GM18870 (cell line): ENCODE measurements around the gene KAZN.

Source experiments
- ATAC-seq: cut with Tn5 transposase; IDR thresholded peaks from one replicate; pipeline ENCODE4 v1.9.1; 2021; ENCODE audit warnings: moderate library complexity; ENCODE audit not compliant: unreplicated experiment

The KAZN gene

DNA sequence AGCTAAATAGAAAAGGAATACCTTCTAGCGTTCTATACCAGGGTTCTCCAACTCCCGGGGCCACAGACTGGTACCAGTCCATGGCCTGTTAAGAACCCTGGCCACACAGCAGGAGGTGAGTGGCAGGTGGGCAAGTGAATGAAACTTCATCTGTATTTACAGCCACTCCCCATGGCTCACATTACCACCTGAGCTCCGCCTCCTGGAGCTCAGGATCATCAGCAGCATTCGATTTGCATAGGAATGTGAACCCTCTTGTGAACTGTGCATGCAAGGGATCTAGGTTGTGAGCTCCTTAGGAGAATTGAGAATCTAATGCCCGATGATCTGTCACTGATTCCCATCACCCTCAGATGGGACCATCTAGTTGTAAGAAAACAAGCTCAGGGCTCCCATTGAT, 107.3 kb downstream of the KAZN start:
- ATAC-seq = no peak

DNA sequence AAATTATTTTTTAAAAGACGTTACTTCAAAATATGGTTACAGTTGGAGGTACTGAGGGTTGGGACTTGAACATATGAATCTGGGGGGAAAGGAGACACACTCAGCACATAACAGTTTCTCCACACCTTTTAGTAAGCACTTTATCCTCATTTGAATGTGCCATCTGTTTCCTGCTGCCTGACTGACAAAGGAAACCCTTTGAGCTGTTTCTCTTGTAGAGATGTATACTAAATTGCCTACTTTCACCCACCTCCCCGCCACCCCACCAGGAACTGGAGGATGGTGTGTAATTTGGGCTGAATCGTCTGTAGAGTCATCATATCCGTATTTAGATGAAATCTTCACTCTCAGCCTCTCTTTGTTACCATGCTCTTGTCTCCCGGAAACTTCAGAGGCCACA, 108.1 kb downstream of the KAZN start:
- no peak for ATAC-seq

DNA sequence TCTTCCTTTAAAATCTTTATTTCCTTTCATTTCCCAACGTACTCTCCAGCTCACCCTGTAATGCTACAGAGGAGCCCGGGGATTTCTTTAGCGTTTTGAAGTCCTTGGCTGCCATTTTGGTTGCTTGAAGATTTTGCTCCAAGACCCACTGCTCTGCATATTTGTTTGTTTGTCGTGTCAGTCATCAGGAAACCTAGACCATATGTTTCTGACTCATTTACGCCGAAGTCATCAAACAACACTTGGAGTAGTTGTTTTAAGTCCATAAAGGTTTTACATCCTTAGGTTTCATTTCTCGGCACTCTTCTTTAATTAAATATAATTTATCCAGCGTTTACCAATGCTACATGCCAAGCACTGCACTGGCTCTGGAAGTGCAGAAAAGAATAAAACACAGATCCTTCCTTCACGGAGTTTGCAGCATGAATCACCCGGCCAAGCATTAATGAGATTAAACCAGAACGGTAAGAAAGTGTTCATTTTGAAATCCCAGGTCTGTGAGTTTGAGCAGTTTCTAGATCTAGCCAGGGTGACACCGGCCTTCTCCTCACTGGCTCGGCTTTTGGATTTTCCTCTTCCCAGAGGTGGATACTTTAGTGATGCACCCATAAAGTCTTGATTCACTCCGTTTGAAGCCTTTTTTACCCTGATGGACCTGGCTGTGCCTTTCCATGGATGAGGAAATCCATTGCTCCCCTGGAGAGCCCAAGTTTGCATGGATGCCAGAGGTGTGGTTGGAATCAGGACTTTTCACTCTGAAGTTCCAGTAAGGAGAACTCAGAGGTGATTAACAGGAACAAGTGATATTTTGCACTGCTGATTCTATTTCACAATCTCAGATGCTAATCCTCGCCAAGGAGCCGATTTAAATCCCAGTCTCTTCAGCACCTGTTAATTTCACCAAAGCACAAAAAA, 109.3 kb downstream of the KAZN start:
- ATAC-seq = no peak

DNA sequence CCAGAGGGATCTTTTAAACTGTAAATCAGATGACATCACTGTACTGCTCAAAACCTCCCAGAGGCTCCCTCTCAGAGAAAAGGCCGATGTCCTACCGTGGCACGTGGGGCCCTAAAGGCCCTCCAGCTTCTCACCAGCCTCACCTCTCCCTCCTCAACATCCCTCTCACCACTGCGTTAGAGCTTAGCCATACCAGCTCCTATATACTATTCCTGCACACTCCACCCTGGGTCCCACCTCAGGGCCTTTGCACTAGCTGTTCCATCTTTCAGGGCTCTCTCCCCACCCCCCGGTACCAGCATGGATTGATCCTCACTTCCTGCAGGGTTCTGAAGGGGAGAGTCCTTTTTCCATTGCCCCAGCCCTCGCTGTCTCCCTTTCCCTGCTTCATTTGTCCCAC, 111.8 kb downstream of the KAZN start:
- ATAC-seq = no peak

DNA sequence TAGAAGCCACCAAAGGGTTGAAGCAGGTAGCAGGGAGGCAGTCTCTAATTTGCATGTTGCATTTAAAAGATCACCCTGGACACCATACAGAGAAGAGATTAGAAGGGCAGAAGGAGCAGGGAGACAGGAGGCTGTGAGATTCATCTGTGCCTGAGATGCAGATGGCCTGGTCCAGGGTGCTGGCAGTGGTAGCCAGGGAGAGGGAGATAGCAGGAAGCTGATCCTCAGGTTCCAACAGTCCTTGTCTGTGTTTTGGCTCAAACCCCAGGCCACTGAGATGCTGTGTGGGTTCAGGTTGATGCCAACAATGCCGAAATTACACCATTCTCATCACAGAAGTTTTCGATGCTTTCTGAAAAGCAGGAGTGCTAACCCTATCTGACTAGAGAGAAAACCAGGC, 113.7 kb downstream of the KAZN start:
- ATAC-seq = no peak

DNA sequence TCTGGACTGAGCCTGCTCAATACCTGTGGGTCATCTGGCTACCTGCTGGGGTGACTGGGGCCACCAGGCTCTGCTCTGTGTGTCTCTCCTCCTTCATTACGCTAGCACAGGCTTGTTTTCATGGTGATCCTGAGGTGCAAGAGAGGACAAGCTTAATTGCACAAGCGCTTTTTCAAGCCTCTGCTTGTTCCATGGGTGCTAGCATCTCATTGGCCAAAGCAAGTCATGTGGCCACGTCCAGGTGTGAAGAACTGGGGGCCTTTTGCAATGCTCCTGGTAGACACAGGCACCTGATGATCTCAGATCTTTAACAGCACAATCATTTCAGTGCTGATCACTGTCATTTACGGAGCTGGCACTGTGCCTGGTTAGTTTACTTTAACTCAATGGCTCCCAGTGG, 114.6 kb downstream of the KAZN start:
- ATAC-seq = no peak

DNA sequence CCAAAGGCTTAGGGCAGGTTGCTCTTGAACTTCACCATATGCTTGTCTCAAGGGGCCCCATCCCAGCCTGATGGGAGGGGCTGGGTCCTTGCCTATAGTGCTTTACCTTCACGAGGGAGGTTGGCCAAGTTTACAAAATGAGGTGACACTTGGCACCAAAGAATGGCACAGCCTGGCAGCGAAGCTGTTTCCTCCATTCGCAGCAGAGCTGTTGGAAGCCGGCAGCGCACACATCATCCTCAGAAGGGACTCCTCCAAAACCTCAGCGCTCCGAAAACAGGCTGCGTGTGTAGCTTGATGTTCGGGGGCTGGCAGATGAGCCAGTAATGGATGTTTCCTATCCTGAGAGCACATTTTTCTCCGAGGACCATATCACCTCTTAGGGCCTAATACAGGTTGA, 116.8 kb downstream of the KAZN start:
- ATAC-seq = no peak

DNA sequence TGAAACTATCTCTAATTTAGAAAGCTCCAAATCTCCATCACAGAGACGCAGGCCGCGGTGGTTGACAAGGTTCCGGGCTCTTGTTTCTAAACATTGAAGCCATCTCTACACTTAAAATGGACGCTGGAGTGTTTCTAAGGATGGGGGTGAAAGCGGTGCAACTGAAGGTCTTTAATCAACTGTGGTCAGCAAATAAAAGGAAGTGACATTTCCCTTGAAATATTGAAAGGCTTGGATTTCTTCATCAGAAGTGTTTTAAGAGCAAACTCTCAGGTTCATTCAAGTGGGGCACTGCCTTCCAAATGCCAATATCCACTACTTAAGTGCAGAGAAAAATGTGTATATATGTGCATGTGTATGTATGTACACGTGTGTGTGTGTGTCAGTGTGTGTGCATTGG, 117.3 kb downstream of the KAZN start:
- ATAC-seq = no peak

DNA sequence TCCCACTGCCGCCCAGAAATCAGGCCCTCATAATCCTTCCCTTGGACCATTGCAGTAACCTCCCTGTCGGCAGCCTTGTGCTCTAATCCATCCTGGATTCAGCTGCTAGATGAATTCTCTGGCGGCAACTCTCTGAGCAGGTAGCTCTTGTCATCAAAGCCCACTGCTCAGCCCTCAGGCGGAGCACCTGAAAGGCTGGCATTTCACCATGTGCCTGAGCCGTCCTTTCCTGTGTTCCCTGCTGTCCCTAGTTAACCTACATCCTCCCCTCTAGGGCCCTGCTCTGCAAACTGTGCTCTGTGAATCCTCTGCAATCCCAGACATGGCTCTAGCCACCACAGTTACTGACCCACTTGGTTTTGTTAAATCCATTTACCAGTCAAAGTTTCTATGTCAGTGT, 118.0 kb downstream of the KAZN start:
- no peak for ATAC-seq

DNA sequence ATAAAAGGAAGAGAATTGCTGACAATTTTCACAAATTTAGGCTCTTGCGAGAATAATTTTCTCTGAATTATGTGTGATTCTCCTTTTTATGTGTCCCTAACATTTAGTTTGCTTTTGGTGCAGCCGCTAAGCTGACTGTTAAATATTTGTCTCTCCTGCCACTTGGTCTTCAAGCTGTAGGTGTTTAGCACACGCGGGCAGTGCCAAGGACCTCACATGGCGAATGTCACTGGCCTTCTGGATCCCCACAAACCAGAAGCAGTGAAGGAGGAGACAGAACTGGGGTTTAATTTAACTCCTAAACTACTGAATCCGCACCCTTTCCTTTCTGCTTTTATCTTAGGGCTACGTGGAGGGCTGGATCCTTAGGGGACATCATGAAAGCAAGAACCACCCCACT, 120.0 kb downstream of the KAZN start:
- no peak for ATAC-seq

DNA sequence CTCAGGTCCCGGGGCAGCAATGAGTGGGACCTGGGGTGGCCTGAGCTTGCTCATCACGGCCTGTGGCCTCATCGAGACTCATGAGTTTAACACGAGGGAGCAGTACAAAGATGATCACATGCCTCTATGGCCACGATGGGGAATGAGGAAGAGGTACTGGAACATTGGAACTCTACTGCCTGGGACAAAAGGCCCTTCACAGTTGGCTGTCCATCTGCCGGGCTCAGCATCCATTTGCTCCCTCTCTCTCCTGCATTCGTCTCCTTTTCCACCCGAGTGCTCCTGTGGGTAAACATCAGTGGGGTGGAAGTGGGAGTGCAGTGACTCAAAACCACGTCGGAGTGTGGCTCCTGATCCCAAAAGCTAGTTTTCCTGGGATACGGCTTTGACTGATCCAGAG, 124.9 kb downstream of the KAZN start:
- ATAC-seq = no peak

DNA sequence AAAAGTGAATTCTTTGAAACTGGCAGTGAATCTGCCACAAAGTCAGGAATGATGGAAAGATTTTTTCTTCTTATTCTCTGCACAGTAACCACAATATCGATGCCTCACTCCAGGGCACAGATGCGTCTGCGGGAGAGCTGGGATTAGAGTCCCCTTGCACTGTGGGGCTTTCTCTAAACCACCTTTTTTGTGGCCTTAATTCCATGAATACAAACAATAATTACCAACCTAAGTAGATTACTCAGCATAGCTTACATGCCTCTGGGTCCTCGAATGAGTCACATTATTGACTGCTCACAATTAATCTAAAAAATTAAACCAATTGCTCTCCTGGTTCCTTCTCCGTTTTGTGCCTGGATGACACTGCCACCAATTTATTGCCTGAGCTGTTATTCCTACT, 125.8 kb downstream of the KAZN start:
- ATAC-seq = no peak

DNA sequence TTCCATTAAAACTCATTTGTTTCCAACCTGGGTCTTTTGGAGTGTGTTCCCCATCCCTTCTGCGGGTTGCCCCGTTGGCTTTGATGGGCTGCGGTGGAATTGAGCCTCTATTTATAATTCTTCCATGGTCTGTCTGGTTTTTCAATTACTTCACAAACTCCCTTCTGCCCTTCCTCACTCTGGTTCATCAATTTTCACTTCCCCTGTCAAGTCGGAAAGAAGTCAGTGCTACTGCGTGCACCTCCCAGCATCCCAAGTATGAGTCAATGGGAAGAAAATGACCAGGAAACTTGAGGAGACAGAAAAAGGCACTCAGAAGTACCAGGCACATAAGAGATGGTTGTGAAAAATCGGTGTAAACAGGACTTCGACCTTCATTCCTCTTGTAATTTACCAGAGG, 126.2 kb downstream of the KAZN start:
- ATAC-seq = no peak

DNA sequence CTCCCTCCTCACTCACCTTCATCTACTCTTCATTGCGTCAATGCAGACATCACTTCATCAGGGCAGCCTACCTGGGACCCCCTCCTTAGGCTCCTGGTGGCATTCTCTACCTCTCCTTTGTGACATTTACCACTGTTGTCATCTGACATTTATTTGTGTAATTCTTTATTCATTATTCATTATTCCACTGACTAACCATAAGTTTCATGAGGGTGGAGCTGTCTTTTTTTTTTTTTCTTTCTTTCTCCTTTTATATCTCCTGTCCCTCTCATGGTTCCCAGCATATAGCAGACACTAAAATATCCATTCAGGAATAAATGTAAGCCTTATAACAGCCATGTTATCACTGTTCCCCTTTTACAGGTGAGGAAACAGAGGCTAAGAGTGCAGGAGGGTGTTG, 126.8 kb downstream of the KAZN start:
- ATAC-seq = no peak

DNA sequence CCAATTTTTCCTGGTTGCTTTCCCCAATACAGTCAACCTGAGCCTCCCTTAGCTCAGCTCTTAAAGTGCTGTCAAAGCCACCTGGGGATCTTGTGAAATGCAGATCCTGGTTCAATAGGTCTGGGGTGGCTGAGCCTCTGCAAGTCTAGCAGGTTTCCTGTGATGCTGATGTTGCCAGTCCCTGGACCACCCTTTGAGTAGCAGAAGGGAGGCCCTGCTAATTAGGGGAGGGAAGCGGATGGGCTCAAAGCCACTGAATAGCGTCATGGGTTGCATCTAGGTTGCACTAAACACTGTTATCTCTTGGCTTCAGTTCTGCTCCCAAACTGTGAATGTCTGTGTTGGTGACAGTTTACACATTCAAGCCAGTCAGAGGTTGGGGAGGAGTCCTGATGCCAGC, 127.2 kb downstream of the KAZN start:
- no peak for ATAC-seq

DNA sequence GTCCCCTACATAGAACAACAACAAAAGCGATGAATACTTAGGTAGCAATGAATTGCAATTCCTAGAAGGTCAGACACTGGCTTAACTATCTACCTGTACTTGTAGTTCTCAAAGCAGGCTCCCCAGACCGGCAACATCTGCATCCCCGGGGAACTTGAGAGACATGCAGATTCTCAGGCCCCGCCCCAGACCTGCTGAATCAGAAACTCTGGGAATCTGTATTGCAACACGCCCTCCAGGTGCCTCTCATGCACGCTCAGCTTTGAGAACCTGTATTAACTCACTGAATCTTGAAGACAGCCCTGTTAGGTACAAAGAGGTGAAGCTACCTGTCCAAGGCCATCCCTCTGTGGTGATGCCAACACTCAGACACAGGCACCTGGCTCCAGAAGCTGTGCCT, 128.1 kb downstream of the KAZN start:
- ATAC-seq = no peak

DNA sequence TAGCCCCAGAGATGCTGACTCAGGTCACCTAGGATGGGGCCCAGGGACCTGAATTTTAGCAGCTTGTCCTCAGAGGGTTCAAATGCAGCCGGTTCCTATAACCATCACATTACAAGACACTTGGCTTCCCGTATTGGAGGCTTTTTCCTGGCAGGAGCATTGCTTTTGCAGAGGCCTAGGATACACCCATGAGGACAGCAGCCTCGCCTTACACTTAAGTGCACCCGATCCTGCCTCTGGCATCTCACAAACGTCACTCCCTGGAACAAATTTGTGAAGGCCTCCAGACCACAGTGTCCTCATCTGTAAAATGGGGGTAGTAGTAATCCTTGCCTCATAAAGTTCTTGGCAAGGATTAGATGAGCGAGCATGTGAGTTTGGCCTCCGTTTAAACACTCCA, 130.0 kb downstream of the KAZN start:
- no peak for ATAC-seq

DNA sequence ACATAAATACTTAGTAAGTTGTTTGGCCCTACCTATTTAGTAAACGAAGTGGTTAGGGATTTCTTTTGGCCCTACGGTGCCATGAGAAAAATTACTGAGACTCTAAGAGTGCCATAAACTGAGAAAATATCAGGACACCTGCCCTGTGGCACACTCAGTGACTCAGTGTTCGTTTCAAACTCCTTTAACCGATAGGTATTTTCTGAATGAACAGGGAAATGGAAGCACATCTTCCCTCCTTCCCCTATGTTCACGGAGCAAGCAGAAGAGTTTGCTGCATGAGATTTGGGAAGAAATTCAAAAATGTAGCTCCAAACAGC, 134.2 kb downstream of the KAZN start:
- ATAC-seq = no peak

DNA sequence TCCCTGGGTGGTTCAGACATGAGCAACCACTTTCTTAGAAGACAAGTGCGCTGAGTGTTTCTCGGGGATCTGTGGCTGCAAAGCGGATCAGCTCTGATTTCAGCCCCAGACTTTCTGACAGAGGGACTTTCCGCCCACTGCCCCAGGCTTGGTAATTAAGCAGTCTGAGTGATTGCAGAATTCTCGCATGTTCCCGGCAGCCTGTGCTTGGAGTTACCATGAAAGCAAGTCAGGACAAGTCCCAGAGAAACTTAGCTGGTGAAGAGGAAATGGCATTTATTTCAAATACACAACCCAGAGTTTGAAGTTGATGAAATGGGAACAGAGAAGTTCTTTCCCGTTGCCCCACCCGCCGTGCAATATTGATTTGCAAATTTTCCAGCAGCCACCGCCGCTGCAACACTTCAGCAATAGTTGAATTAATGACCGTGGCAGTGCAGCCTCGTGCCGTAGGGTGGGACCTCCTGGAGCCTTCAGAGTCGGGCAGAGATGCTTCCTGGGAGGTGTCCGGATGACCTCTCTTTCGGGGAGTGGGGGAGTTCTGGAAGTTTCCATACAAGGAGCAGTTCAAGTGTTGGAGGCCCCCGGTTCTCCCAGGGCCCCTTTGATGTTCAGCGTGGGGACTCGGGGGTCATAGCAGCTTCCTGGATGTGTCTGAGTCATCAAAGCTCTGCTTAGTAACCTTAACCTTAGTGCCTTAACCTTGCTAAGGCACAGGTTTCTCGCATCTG, 134.7 kb downstream of the KAZN start:
- no peak for ATAC-seq

DNA sequence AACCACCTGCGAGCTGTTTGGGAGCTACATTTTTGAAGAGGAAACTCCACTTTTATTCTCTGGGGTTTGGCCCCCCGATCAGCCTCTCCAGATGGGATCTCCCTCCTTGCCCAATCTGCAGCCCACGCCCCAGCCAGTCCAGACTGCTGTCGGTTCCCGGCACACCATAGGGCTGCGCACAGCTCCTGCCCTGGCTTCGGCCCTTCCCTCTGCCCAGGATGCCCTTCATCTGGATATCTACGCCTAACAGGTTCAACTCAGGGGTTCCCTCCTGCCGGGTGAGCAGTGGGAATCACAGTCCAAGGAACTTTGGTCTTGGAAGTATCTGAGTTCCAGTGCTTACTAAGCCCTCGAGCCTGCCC, 135.3 kb downstream of the KAZN start:
- no peak for ATAC-seq

DNA sequence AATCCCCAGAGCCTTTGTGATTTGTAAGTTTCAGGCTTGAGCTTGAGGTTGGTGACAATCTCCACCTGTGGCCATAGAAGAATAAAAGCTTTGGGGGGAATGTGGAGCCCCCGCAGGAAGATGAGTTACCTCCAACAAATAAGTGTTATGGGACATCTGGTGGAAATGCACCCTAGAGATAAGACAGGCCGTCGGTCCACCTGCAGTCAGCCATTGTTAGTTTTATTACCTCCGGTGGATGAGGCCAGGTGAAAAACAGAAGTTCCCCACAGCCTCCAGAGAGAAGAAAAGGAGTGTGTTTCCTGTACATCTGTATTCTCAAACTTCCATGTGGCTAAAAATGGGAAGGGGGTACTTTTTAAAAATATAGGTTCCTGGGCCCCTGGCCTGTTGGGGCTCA, 137.4 kb downstream of the KAZN start:
- no peak for ATAC-seq

DNA sequence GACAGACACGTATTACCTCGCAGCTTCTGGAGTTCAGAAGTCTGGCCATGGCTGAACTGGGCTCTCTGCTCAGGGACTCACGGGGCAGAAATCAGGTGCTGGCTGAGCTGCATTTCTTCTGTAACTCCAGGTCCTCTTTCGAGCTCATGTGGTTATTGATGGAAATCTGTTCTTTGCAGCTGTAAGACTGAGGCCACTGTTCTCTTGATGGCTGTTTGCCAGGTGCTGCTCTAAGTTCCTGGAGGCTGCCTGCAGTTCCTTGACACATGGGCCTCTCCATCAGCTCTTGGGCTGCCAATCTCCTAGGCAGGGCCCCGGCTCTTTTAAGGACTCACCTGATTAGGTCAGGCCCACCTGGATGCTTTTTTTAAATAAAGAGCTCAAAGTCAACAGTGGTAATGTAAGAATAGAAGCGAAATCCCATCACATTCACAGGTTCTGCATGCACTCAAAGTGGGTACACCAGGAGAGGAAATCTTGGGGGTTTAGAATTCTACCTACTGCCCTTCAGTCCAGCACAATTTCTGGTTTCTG, 139.1 kb downstream of the KAZN start:
- no peak for ATAC-seq
